Activated CD4-positive, alpha-beta T cell treated with anti-CD3 and anti-CD28 coated beads for 36 hours (primary cell): ENCODE data around the gene MID1. TPM values are rescaled to one million over a fixed set of nuclear protein-coding genes. Genes with fewer than 3 reads are reported as not detected.

Experiments used
- ATAC-seq: fragments of 200-7000 bp; cut with Tn5 transposase; one replicate; pipeline ENCODE4 v1.10.0; 2021; ENCODE audit warnings: mild to moderate bottlenecking, moderate library complexity
- CTCF ChIA-PET: fragments of 350-600 bp; sonication (Branson Sonifier 250); formaldehyde crosslinking; loops from one replicate; lab custom pipeline; 2021; ENCODE audit warnings: antibody characterized with exemption; lab: Charles Lee
- POLR2A ChIA-PET: fragments of 350-600 bp; sonication (Branson Sonifier 250); formaldehyde crosslinking; loops from one replicate; lab custom pipeline; 2021; ENCODE audit warnings: antibody characterized with exemption, inconsistent platforms; lab: Charles Lee
- DNase-seq: peaks from one replicate; pipeline ENCODE4 v3.0.0-alpha.2; 2020
- H3K27ac Mint-ChIP-seq: one replicate; pipeline ENCODE4 v1.8.0; 2021; ENCODE audit warnings: mixed read lengths
- H3K27me3 Mint-ChIP-seq: one replicate; pipeline ENCODE4 v1.8.0; 2021; ENCODE audit warnings: mixed read lengths
- H3K36me3 Mint-ChIP-seq: one replicate; pipeline ENCODE4 v1.8.0; 2021; ENCODE audit warnings: low read depth, mixed read lengths
- H3K4me1 Mint-ChIP-seq: one replicate; pipeline ENCODE4 v1.8.0; 2021; ENCODE audit warnings: mixed read lengths
- H3K4me3 Mint-ChIP-seq: one replicate; pipeline ENCODE4 v1.8.0; 2021; ENCODE audit warnings: mild to moderate bottlenecking, moderate library complexity, mixed read lengths
- H3K9me3 Mint-ChIP-seq: one replicate; pipeline ENCODE4 v1.8.0; 2021; ENCODE audit warnings: low read depth, mixed read lengths
- intact Hi-C, 2 experiments: fragments of 100-400 bp; cut with DNase I in 1 of 2; cut with micrococcal nuclease in 1 of 2; formaldehyde crosslinking; loops; one replicate each; pipeline versions ENCODE4 v1.14.2 to v1.15.1; 2022 to 2024; cut with DNase I, micrococcal nuclease
- total RNA-seq, 2 experiments: library from RNA; stranded (reverse); gene quantifications; one replicate each; pipeline ENCODE4 v1.2.3, GENCODE V29; 2021

MID1 gene
- total RNA-seq, 2 experiments from 2014 or later = 0.37 to 0.43 TPM

DNA sequence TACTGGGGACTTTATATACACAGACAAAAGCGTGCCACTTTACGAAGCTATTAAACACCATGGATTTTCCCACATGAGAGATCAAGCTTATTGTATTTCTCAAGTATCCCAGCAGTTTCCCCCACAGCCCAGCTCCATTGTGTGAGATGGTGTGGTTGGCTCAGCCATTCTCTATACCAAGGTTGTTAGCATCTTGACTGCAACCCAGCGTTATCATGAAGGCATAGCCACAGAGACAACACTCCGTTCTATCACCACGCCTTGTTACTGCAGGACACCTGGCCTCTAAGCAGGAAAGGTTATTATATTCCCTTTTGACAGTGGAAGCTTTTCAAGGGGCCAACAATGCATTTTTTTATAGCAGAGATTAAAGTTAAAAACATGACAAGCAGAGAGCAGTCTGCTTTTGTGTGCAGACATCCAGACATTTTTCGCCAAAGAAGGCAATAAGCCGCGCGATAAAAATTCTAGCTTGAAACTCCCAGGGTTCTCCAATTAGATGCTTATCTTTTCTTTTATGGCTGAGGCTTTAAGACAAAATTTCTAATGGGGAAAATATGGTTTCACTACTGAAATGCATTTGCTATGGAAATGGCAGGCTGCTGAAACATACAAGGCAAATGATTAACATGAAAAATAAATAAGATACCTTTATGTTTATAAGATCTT is 206.1 kb downstream of the MID1 start:
- intact Hi-C loops = no loop called here
- ChIA-PET CTCF (no interaction called here), POLR2A (no interaction called here)
- no peaks in the 10 kb centered on the region for H3K36me3 Mint-ChIP-seq
- DNase-seq (no peak), ATAC-seq (no peak)
- no peaks in the 10 kb centered on the region for H3K27me3 Mint-ChIP-seq
- no peak overlapping the region for H3K27ac Mint-ChIP-seq
- no peaks in the 10 kb centered on the region for H3K9me3 Mint-ChIP-seq
- no peaks in the 10 kb centered on the region for H3K4me1 Mint-ChIP-seq
- no peak overlapping the region for H3K4me3 Mint-ChIP-seq

DNA sequence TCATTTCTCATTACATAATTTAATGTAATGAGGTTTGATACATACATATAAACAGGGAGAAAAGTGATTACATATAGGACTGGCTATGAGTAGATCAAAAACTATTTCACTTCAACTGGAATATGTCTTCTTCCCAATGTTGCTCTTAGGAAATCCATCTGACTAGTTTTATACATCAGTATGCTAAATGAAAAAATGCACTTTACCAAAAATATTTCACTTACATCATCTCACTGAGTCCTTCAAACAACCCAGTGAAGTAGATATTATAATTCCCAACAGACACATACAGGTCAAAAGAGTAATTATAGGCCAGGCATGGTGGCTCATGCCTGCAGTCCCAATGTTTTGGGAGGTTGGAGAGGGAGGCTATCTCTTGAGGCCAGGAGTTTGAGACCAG is 215.9 kb downstream of the MID1 start:
- Mint-ChIP-seq H3K4me3 (no peak overlapping the region), H3K27ac (no peak overlapping the region), H3K4me1 (no peaks in the 10 kb centered on the region), H3K36me3 (no peaks in the 10 kb centered on the region), H3K9me3 (no peaks in the 10 kb centered on the region), H3K27me3 (no peaks in the 10 kb centered on the region)
- ChIA-PET POLR2A (no interaction called here), CTCF (no interaction called here)
- no peak for ATAC-seq
- no peak for DNase-seq
- intact Hi-C loops = no loop called here

GRCh38 chrX:10401239-10401638 is 219.1 kb downstream of the MID1 start:
- Mint-ChIP-seq H3K4me1 (no peaks in the 10 kb centered on the region), H3K27ac (no peak overlapping the region), H3K9me3 (no peaks in the 10 kb centered on the region), H3K27me3 (no peaks in the 10 kb centered on the region), H3K36me3 (no peaks in the 10 kb centered on the region), H3K4me3 (no peak overlapping the region)
- ATAC-seq (no peak), DNase-seq (no peak)
- ChIA-PET POLR2A (no interaction called here), CTCF (no interaction called here)
- intact Hi-C loops = no loop called here

GRCh38 chrX:10399043-10399741 is 221.2 kb downstream of the MID1 start:
- intact Hi-C loops = no loop called here
- Mint-ChIP-seq H3K4me1 (no peaks in the 10 kb centered on the region), H3K9me3 (no peaks in the 10 kb centered on the region), H3K27me3 (no peaks in the 10 kb centered on the region), H3K27ac (no peak overlapping the region), H3K36me3 (no peaks in the 10 kb centered on the region), H3K4me3 (no peak overlapping the region)
- ChIA-PET POLR2A (no interaction called here), CTCF (no interaction called here)
- DNase-seq (no peak), ATAC-seq (no peak)

DNA sequence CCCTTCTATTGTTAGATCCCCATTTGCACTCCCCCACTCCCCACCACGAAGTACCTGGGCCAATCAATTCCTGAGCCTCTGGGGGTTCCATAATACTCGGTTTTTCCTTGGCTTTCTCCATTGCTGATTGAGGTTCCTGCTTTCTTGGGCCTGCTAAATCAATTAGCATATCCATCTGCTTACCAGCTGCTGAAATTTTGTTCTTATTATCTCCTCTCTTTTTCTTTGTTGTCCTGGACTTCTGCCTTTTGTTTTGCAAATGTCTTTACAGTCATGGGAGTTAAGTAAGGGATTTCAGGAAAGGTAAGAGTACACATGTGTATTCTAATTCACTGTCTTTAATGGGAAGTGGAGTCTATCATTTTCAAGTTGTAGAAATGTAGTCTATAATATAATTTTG is 222.2 kb downstream of the MID1 start:
- DNase-seq = no peak
- H3K4me3 Mint-ChIP-seq = no peak overlapping the region
- H3K27ac Mint-ChIP-seq = no peak overlapping the region
- no peaks in the 10 kb centered on the region for H3K9me3 Mint-ChIP-seq
- no peaks in the 10 kb centered on the region for H3K27me3 Mint-ChIP-seq
- no peak for ATAC-seq
- no peaks in the 10 kb centered on the region for H3K4me1 Mint-ChIP-seq
- CTCF ChIA-PET = no interaction called here
- H3K36me3 Mint-ChIP-seq = no peaks in the 10 kb centered on the region
- POLR2A ChIA-PET = no interaction called here
- intact Hi-C loops = no loop called here

- no peaks in the 10 kb centered on the region for H3K36me3 Mint-ChIP-seq
- no peak for DNase-seq
- no peaks in the 10 kb centered on the region for H3K27me3 Mint-ChIP-seq
- H3K4me3 Mint-ChIP-seq = no peak overlapping the region
- CTCF ChIA-PET = no interaction called here
- H3K9me3 Mint-ChIP-seq = no peaks in the 10 kb centered on the region
- intact Hi-C loops = no loop called here
- POLR2A ChIA-PET = no interaction called here
- no peak overlapping the region for H3K27ac Mint-ChIP-seq
- no peaks in the 10 kb centered on the region for H3K4me1 Mint-ChIP-seq
- no peak for ATAC-seq
These were observed 223.0 kb downstream of the MID1 start for GRCh38 chrX:10397349-10397748.

- Mint-ChIP-seq H3K9me3 (no peaks in the 10 kb centered on the region), H3K27ac (no peak overlapping the region), H3K27me3 (no peaks in the 10 kb centered on the region), H3K4me1 (no peaks in the 10 kb centered on the region), H3K4me3 (no peak overlapping the region), H3K36me3 (no peaks in the 10 kb centered on the region)
- intact Hi-C loops = no loop called here
- CTCF ChIA-PET = no interaction called here
- DNase-seq = no peak
- no peak for ATAC-seq
- POLR2A ChIA-PET = no interaction called here
These were observed 224.7 kb downstream of the MID1 start for GRCh38 chrX:10395643-10396042.
